Eye (tissue), 1 donor: ENCODE results near the gene TTC7B.

Experiments
- DNase-seq: peaks from one replicate; pipeline ENCODE4 v3.0.0-alpha.2; 2015

Gene TTC7B

GRCh38 chr14:90641615-90642243 is 174.5 kb downstream of the TTC7B start:
- DNase-seq = peak; percentile 75

DNA sequence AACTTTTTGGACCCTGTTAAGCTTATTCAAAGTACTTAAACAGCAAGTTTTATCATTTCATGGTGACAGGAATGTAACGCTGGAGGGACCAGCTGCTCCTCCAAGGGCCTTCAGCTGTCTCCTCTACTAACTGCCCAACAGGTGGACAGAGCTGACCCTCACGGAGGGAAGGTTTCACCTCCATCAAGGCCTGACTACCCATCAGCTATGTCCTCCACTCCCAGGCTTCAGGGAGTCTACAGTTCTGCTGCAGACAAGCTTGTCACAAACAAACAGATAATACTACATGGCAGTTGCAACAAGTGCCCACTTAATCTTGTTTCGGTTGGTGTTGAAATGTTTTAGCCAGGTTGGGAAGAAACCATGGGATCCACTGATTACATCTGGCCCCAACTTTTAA is 175.1 kb downstream of the TTC7B start:
- DNase-seq = no peak

GRCh38 chr14:90639641-90640040 is 176.6 kb downstream of the TTC7B start:
- no peak for DNase-seq

GRCh38 chr14:90632871-90633270 is 183.4 kb downstream of the TTC7B start:
- DNase-seq = no peak

DNA sequence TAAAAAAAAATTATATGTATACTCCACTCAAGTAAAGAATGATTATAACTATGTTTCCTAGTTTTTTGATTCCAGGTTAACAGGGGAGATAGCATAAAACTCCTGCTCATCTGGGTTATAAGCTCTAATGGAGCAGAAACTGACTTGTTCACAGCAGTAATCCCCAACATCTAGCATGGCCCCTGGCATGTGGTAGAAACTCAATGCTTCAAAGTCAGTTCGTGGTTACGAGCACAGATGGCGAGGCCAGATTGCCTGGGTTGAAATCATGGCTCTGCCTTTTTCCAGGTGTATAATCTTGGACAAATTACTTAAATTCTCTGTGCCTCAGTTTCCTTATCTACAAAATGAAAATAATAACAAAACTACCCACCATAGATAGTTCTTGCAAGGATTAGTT is 183.8 kb downstream of the TTC7B start:
- DNase-seq = no peak

DNA sequence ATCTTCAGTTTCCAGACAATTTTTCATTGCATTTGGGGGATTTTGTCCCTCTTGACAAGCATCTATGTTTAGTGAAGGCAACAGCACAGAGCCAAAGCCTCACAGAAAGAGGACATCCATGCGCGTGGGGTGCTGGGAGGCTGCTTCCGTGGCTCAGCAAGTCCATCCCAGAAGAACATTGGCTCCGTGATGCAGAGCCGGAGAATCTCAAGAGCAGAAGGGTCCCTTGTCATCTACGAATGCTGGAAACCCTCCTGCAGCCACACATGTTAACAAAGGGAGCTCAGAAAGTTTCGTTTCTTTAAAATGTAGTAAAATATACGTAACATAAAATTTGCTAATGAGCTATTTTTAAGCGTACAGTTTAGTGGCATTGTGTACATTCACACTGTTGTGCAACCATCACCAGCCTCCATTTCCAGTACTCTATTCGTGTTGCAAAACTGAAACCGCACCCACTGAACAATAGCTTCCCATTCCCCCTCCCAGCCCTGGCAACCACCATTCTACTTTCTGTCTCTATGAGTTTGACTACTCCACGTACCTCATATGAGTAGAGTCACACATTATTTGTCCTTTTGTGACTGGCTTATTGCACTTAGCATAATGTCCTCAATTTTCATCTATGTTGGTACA is 185.9 kb downstream of the TTC7B start:
- no peak for DNase-seq

- no peak for DNase-seq
These were observed 186.8 kb downstream of the TTC7B start for GRCh38 chr14:90629471-90629870.

DNA sequence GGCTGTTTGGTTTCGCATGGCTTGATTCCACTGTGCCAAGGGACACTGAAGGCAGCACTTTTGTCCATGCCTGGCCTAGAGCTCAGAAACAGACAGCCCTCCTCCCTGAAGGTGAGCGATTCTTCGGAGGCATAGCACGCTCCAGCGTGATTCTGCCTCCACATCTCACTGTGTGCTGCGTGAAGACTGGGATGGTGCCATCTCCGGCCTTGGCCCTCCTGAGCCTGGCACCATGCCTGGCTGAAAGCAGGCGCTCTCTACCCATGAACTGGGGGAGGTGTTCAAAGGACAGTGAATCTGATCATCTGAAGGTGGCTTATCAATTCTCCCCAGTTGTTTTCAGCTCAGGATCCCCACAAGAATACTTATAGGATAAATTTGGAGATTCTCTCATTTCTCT is 187.4 kb downstream of the TTC7B start:
- DNase-seq = no peak

GRCh38 chr14:90627478-90627877 is 188.8 kb downstream of the TTC7B start:
- DNase-seq = no peak

- DNase-seq = no peak
These were observed 189.7 kb downstream of the TTC7B start for GRCh38 chr14:90626550-90626949.

DNA sequence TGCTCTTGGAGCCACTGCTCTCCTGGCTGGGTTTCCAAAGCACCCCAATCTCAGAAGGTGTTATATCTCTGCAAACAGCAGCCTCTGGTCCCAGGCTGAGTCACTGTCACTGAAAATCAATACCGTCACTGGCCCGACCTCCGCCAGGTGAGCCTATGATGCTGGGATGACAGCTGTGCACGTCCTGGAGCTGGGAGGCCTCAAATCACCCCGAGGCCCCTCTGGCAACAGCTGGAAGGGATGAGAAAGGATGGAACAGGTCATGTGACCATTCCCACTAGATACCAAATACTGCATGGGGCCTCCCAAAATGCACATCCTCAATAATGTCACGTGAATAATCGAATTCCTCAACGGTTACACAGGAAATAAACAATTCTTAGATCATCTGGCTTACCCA is 190.8 kb downstream of the TTC7B start:
- DNase-seq = no peak

- peak; percentile 54 for DNase-seq
These were observed 191.4 kb downstream of the TTC7B start for GRCh38 chr14:90624732-90625400.

DNA sequence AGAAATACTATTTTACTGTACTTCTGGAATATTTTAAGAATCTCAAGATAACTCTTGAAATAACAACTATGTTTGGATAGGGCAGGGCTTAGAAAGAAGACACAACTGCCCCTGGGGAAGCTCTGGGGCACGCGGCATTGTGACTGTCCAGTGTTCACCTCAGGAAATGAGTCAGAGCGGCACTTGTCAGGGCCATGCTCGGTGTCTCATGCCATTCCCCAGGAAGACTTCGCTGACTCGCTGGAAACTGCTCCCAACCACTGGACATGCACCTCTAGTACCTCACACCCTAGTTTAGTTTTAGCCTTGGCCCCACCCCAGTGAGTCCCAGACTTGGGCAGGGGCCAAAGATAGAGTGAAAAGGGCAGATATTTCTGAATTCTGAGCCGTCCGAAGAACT is 192.0 kb downstream of the TTC7B start:
- DNase-seq = no peak

DNA sequence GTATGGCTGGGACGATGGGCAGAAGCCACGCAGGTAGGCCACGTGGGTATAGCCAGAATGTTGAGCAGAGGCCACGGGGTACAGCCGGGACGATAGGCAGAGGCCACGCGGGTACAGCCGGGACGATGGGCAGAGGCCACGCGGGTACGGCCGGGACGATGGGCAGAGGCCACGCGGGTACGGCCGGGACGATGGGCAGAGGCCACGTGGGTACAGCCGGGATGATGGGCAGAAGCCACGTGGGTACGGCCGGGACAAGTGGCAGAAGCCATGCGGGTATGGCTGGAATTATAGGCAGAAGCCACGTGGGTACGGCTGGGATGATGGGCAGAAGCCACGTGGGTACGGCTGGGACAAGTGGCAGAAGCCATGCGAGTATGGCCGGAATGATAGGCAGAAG is 195.0 kb downstream of the TTC7B start:
- no peak for DNase-seq

DNA sequence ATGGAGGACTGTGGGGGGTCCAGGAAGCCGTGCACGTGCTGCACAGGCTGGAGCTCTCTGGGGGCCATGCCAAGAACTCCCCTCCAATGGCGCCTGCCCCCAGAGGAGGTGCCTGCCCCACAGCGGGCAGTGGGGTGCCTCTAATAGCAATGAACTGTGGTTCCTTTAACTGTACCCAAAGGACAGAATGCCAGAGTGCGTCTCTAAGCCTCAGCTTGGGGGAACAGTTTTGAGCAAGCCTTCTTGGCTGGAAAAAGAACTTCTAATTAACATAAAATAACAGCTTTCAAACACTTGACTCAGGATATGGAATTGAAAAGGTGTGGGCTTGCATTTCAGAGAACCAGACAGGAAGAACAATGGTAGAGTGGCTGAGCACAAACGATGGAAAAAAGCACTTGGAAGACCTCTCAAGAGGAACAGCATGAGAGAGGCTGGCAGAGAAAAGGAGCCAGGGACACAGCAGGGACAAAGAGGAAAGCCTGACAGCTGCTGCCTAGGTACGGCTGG is 195.6 kb downstream of the TTC7B start:
- DNase-seq = no peak

DNA sequence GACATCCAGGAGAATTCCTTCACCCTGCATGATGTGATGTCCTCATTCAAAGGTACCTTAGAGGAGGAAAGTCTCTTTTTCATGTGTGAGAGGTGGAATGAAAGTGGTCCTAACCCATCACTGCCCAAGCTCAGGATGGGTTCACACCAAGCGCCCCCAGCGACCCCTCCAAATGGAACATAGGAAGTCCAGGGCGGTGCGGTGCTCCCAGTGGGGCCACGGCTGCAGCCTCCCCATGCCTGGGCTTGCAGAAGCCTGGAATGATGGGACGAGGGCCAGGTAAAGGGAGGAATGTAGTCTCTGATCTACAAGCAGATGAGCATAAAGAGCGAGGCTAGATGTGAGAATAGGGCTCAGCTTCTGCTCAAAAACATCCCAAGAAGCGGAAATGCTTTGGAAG is 196.3 kb downstream of the TTC7B start:
- no peak for DNase-seq

- no peak for DNase-seq
These were observed 198.3 kb downstream of the TTC7B start for GRCh38 chr14:90617961-90618360.

DNA sequence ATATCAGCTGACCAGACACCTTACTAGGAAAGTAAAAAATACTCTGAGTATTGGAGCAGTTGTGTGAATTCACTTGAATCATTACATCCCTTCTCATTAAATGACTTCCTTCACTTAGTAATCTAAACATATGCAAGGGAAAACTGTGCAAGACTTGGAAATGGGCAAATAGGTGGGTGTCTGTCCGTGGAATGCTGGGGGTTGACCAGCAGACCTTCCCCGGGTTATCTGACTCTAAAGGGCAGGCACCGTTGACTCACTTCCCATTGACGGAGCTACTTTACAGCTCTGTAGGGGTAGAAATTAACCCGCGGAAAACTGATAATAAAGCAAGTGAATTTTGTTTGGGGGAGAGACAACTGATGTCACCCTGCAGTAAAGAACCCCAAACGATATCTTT is 199.3 kb downstream of the TTC7B start:
- DNase-seq = no peak

DNA sequence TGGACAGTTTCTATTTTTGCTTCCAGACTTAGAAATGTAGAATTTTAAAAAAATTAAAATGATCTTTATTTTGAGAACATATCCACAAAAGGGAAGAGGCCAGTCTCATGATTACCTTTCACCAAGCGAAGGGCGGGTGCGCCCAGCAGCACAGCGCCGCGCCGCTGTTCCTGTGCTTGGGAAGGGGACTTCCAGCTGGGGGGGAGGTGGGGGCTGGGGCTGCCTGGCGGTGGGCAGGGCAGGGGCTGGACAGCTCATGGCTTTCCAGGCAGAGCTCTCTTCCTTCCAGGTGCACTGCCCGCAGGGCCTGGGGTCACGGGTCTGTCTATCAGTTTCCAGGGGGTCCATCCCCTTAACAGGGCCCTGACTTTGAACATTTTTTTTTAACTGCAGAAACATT is 199.9 kb downstream of the TTC7B start:
- no peak for DNase-seq

- DNase-seq = no peak
These were observed 200.6 kb downstream of the TTC7B start for GRCh38 chr14:90615517-90616060.

GRCh38 chr14:90614696-90615516 is 201.3 kb downstream of the TTC7B start:
- no peak for DNase-seq

- no peak for DNase-seq
These were observed 202.2 kb downstream of the TTC7B start for GRCh38 chr14:90613997-90614396.

DNA sequence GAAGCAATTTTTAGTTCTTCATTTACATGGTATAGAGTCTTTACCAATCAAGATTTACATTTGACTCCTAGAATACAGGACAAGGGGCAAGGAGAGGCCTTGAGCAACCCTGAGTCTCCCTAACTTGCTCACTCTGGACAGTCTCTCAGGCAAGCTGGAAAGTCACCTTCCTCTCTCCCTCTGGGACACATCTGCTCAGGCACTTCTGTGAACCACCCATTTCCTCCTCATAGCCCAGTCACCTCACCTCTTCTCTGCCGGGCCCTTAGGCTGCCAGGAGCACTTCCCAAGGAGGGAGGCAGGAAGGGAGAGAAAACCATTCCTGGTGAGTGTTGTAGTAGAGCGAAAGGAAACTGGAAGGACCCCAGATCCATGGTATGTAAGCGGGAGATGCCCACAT is 202.8 kb downstream of the TTC7B start:
- no peak for DNase-seq
